Kidney (tissue), 14 donors: ENCODE measurements around the gene CDH13. TPM values are rescaled to one million over a fixed set of nuclear protein-coding genes. Genes with fewer than 3 reads are reported as not detected.

Source experiments
- DNase-seq, 5 donors: peaks; one replicate each; pipeline ENCODE4 v3.0.0-alpha.2; 2013 to 2020
- FAIRE-seq: peaks from 2 replicates; lab custom pipeline; 2012; peaks lifted over from hg19 to GRCh38; lab: Jason Lieb, UNC
- H3K27ac ChIP-seq, 2 donors: one replicate each; pipeline ENCODE4 v1.7.0; 2013; ENCODE audit warnings: low read depth in 2 of 2, low read length in 2 of 2, inconsistent platforms in 1 of 2
- H3K27me3 ChIP-seq: one replicate; pipeline ENCODE4 v1.7.1; 2013; ENCODE audit warnings: low read length, inconsistent platforms; ENCODE audit not compliant: control insufficient read depth, insufficient read depth
- H3K36me3 ChIP-seq, 3 donors: one replicate each; pipeline versions ENCODE4 v1.7.0 to v1.7.1; 2013; ENCODE audit warnings: low read length in 3 of 3, control low read depth in 1 of 3, inconsistent platforms in 1 of 3; ENCODE audit not compliant: insufficient read depth in 3 of 3, control insufficient read depth in 2 of 3
- H3K4me1 ChIP-seq, 3 donors: one replicate each; pipeline versions ENCODE4 v1.7.0 to v1.7.1; 2013; ENCODE audit warnings: low read length in 3 of 3, inconsistent platforms in 1 of 3, low read depth in 1 of 3; ENCODE audit not compliant: control insufficient read depth in 2 of 3, insufficient read depth in 2 of 3
- H3K4me3 ChIP-seq, 3 donors: one replicate each; pipeline versions ENCODE4 v1.7.0 to v1.8.1; 2013; ENCODE audit warnings: low read length in 3 of 3, control low read depth in 1 of 3, inconsistent platforms in 1 of 3
- H3K9ac ChIP-seq, 3 donors: one replicate each; pipeline versions ENCODE4 v1.7.0 to v1.7.1; 2013; ENCODE audit warnings: low read length in 3 of 3, control low read depth in 1 of 3, inconsistent platforms in 1 of 3
- H3K9me3 ChIP-seq, 3 donors: one replicate each; pipeline versions ENCODE4 v1.7.0 to v1.7.1; 2013; ENCODE audit warnings: low read length in 3 of 3, control low read depth in 1 of 3, inconsistent platforms in 1 of 3; ENCODE audit not compliant: control insufficient read depth in 2 of 3, insufficient read depth in 1 of 3
- intact Hi-C: fragments of 100-400 bp; cut with DNase I; formaldehyde crosslinking; loops from one replicate; pipeline ENCODE4 v1.11.1; 2022
- polyA plus RNA-seq: library from polyadenylated mRNA; stranded (reverse); fragments of 350-450 nt; fragmentation: Illumina TruSeq; extraction: RNeasy Lipid Tissue Mini Kit (QIAGEN cat#74804); gene quantifications from one replicate; pipeline ENCODE4 v1.2.3, GENCODE V29; 2014; ENCODE audit warnings: low read depth, low replicate concordance; ENCODE audit not compliant: insufficient read depth
- total RNA-seq: library from RNA; stranded (reverse); fragmentation: NEBNext Ultra II Directional; extraction: Animal tissue kit (Norgen Biotek cat#: 25700); gene quantifications from one replicate; pipeline ENCODE4 v1.2.1, GENCODE V29; 2021
- TF ChIP-seq, protein P1 (sequence below): IDR thresholded peaks from 3 replicates; pipeline ENCODE4 v1.5.1; 2012; ENCODE audit warnings: mild to moderate bottlenecking, moderate library complexity, borderline replicate concordance; ENCODE audit not compliant: insufficient read depth; ENCODE audit errors: extremely low read depth
- donor health status: control.
- donor health status: control.
- donor health status: control.
- donor health status: control.
- donor health status: control.
- donor health status: DM: yes; HTN: yes; CAD: no.
- donor health status: Normal renal cell carcinoma (clear cell type).

CDH13 gene
- total and polyA plus RNA-seq, 2 donors from 2014 or later = 4.8 to 13.8 TPM

- Histone ChIP-seq H3K4me3 (no peak overlapping the region), H3K4me1 (no peaks in the 10 kb centered on the region), H3K27ac (no peak overlapping the region), H3K27me3 (no peaks in the 10 kb centered on the region), H3K9ac (no peak overlapping the region), H3K36me3 (no peaks in the 10 kb centered on the region), H3K9me3 (peaks cover 0 to 3% (median 0%) of the 10 kb centered on the region in 3 donors)
- intact Hi-C loops = no loop called here
- TF ChIP-seq, protein P1, sequence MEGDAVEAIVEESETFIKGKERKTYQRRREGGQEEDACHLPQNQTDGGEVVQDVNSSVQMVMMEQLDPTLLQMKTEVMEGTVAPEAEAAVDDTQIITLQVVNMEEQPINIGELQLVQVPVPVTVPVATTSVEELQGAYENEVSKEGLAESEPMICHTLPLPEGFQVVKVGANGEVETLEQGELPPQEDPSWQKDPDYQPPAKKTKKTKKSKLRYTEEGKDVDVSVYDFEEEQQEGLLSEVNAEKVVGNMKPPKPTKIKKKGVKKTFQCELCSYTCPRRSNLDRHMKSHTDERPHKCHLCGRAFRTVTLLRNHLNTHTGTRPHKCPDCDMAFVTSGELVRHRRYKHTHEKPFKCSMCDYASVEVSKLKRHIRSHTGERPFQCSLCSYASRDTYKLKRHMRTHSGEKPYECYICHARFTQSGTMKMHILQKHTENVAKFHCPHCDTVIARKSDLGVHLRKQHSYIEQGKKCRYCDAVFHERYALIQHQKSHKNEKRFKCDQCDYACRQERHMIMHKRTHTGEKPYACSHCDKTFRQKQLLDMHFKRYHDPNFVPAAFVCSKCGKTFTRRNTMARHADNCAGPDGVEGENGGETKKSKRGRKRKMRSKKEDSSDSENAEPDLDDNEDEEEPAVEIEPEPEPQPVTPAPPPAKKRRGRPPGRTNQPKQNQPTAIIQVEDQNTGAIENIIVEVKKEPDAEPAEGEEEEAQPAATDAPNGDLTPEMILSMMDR = no peak
- no peak for FAIRE-seq
- no peak for DNase-seq
These were observed 366.0 kb downstream of the CDH13 start for GRCh38 chr16:82992786-82993185.

- H3K4me1 ChIP-seq = no peaks in the 10 kb centered on the region
- H3K27me3 ChIP-seq = no peaks in the 10 kb centered on the region
- no peak overlapping the region for H3K27ac ChIP-seq
- H3K36me3 ChIP-seq = no peaks in the 10 kb centered on the region
- DNase-seq = no peak
- H3K9me3 ChIP-seq = peaks cover 0 to 3% (median 0%) of the 10 kb centered on the region in 3 donors
- TF ChIP-seq, protein P1 = no peak
- intact Hi-C loops = no loop called here
- no peak overlapping the region for H3K4me3 ChIP-seq
- FAIRE-seq = no peak
- H3K9ac ChIP-seq = no peak overlapping the region
These were observed 366.6 kb downstream of the CDH13 start for GRCh38 chr16:82993415-82993814.

DNA sequence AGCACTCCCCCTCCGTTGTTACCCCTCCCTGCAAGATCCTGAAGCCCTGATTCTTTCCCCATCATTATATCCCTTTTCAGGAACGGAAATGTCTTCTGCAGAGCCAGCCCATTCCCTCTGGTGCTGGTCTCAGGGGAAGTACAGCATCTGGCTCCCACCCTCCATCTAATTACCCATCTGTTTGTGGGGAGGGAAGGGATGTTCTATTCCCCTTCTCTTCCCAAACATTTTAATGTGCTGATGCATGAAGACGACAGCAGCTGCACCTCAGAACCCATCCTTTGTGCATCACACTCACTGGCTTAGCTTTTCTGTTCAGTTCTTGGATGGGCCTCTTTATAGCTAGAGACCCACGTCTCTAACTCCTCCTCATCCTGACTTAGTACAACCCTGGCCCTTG lies 367.2 kb downstream of the CDH13 start:
- no peak overlapping the region for H3K9ac ChIP-seq
- DNase-seq = no peak
- H3K27ac ChIP-seq = no peak overlapping the region
- H3K4me3 ChIP-seq = no peak overlapping the region
- no peaks in the 10 kb centered on the region for H3K4me1 ChIP-seq
- intact Hi-C loops = no loop called here
- peaks cover 0 to 3% (median 0%) of the 10 kb centered on the region in 3 donors for H3K9me3 ChIP-seq
- TF ChIP-seq, protein P1 = no peak
- H3K36me3 ChIP-seq = no peaks in the 10 kb centered on the region
- no peak for FAIRE-seq
- no peaks in the 10 kb centered on the region for H3K27me3 ChIP-seq
